Esophagus mucosa (tissue), 1 donor: Measurements from ENCODE around the gene MTERF4. TPM values are rescaled to one million over a fixed set of nuclear protein-coding genes. Genes with fewer than 3 reads are reported as not detected.

Source experiments
- ATAC-seq: fragments of 200-7000 bp; cut with Tn5 transposase; one replicate; pipeline ENCODE4 v1.9.1; 2020
- total RNA-seq: library from RNA; stranded (reverse); gene quantifications from one replicate; pipeline ENCODE4 v1.2.4, GENCODE V29; 2023
- donor health status: DM: yes; HTN: yes; CAD: no.

MTERF4 gene
- total RNA-seq, 1 donor from 2014 or later, result 23.7 TPM

GRCh38 chr2:241088376-241088775 is 13.7 kb downstream of the MTERF4 start:
- ATAC-seq, result peak; percentile 16

DNA sequence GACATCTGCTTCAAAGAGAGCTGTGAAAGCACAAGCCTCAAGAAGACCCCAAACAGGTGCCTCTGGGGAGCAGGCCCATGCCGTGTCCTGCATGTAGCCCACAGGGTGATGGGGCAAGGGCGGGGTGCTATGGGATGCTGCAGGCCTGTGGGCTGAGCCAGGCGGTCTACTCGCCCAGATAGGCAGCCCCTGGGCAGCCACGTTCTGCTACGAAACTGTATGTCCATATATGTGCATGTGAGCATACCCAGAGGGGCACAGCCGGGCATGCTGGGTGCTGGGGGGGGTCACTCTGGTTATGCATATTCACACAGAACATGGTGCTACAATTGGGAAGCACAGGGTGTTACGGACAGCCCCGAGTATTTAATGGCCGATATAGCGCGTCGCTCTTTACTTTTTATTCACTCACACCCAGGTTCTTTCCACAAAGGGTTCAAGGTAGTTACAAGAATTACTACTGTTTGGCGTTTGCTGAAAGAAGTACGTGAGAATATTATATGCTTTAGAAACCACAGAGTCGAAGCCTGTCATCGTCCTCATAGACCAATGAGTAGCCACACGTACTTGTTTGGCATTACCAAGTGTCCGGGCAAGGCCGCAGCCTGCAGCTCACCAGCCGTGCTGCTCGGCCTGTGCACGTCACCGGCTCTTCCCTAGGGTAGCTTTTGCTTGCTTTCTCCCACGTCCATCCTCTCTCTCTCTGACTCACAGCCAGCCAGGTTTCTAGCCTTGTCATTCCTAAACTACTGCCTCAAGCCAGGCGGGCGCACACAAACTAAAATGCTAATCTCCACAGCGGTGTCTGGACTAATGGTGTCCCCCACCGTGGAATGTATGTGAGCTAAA is 14.4 kb downstream of the MTERF4 start:
- no peak for ATAC-seq

GRCh38 chr2:241084856-241085444 is 17.1 kb downstream of the MTERF4 start:
- ATAC-seq, result no peak

- ATAC-seq, result no peak
Measured at GRCh38 chr2:241083091-241083415, 19.0 kb downstream of the MTERF4 start.

GRCh38 chr2:241082341-241083090 is 19.6 kb downstream of the MTERF4 start:
- no peak for ATAC-seq

DNA sequence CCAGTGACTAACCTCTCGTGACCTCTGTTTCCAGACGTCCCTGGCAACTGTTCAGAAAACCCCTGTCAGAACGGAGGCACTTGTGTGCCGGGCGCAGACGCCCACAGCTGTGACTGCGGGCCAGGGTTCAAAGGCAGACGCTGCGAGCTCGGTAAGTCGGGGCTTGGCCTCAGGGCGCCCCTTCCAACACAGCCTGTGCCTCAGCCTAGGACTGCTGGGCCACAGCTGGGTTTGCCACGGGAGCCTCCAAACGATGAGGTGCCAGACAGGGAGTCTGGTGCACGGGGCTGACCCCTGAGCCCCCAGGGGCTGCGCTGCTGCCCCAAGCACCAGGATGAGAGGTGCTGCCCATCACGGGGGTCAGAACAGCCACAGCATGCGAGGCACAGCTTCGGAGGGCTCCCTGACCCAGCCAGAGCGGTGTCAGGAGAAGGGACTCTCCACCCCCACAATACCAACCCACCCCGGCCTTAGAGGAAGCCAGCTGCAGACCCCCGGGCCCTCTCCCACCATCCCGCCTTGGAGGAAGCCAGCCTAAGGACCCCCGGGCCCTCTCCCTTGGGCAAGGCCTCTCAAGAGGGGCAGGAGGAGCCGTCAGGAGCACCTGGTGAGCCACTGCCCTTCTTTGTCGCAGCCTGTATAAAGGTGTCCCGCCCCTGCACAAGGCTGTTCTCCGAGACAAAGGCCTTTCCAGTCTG is 20.3 kb downstream of the MTERF4 start:
- peak; percentile 61 for ATAC-seq

GRCh38 chr2:241081190-241081642 is 20.9 kb downstream of the MTERF4 start:
- peak; percentile 20 for ATAC-seq

- ATAC-seq, result peak; percentile 26
Measured at GRCh38 chr2:241080405-241081189, 21.5 kb downstream of the MTERF4 start.

DNA sequence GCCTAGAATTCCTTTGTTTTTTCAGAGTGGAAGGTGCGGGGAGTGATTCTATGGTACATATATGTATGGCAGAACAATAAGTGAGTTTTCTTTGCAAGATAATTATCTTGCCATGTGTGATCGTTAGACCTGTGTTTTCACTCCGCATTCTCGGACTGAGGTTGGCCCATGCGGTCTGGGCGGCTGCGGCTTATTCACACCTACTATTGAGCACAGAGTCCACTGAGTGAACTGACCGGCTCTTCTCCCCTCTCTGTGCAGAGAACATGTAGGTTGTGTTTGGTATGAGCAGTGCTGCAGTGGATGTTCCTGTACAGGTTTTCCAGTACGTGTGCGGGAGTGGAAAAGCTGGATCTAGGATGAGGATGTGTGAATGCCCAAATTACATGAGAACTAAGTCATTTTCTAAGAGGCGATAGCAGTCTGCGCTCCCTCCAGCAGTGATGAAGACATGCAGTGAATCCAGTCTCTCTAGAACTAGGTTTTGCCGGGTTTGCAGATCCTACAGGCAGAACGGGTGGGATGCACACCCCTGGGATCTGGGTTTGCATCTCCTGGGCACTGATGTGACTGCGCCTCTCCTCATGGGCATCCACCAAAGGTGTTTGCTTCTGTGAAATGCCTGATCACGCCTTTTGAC is 27.1 kb downstream of the MTERF4 start:
- ATAC-seq, result no peak

DNA sequence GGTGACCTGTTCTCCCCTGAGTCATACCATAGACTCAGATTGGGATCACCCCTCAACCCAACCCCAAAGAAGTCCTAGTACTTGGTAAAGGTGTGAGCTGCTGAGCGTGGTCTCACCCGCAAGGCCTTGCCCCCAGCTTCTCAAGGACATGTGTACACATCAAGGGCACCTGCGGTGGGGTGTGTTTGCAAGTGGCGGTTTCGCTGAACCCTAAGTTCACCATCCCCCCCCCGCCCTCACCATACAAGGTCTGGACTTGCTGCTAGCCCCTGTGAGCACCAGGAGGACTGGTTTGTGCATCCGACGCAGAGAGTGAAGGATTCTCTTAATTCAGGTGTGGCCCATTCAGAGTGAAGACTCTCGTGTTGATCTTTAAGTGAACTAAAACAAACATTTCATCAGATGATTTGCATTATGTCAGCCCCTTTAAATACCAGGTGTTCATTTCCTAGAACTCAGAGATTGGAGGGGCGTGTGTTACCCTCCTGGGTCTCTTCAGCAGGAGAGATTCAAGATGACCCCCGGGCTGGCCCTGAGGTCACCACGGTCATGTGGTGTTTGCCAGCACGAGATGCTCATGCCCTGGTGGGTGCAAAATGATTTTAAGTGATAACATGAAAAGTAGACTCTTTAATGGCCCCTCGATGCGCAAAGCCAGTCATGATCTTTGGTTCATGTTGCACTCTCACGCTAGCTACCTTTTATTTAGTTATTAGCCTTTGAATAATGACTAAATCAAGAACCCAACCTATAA is 27.8 kb downstream of the MTERF4 start:
- ATAC-seq, result no peak

GRCh38 chr2:241073166-241074064 is 28.7 kb downstream of the MTERF4 start:
- ATAC-seq, result peak; percentile 75

DNA sequence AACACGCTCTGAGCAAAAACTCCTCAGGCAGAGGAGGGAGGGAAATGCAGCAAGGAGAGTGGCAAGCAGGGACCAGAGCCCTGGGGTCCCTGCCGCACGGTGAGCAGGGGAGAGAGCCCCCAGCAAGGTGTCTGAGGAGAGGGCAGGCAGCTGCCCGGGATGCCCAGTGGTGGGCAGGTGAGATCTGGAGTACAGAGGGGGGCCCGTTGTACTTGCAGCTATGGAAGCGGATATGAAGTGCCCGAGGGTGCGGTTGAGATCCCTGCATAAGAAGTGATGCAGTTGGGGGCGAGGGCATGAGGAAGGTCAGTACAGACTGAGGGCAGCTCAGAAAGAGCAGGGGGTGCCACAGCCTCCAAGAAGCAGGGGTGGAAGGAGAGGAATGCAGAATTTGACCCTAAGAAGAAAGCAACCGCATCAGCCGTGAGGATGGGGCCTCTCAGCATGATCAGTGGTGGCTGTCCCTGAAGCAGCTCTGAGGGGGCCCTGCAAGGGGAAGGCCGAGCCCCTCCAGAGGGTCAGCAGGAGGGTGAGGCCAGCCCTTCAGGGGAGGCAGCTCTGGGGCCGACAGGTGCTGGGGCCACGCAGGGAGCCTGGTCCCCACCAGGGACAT is 29.4 kb downstream of the MTERF4 start:
- ATAC-seq, result no peak

DNA sequence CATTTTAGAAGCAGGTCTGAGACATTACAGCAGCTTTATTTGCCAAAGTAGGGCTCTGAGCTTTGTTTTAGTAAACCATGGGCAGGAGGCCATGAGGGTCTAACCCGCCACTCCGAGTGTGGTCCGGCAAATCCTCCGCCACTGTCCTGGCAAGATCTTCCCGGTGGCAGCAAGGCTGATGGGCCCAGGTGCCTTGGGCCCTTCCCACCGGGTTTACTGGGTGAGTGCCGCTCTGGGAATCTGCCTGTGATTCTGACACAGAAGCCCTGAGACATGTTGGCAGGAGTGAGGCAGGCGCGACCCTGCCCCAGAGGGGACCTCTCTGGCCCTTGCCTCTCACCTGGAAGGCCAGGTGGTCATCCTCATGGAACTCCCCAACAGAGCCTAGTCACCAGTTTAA is 29.9 kb downstream of the MTERF4 start:
- no peak for ATAC-seq

DNA sequence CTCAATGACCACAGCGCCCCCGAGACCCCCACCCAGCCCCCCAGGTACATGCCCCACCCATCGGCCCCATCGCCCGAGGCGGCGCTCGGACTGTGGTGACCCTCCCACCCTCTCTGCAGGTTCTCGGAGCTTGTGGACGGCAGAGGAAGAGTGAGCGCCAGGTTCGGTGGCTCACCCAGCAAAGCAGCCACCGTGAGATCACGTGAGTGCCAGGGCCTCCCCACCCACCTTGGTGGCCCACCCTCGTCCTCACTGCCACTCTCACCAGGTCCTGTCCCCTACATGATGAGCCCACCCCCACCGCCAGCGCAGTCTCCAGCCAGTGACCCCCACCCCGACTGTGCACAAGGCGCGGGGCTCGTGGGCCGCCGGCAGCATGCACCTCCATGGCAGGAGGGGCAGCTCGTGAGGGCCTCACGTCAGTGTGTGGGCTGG is 30.4 kb downstream of the MTERF4 start:
- ATAC-seq, result no peak

GRCh38 chr2:241070811-241071676 is 31.0 kb downstream of the MTERF4 start:
- no peak for ATAC-seq

DNA sequence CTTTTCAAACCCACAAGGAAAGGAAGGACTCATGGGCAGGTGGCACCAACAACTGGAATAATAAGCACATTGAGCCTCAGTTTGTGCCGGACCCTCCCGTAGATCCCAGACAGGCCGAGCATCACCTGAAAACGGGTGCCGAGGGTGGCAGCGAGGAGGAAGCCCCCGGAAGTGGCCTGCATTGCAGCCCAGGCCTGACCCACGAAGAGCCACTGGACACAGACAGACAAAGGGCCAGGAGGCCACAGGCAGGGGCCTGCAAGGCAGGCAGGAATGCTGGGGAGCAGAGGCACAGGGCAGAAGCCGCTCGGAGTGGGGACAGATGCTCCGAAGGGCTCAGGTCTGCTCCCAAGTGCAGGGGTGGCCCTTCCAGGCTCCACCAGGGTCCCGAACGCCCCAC is 31.7 kb downstream of the MTERF4 start:
- ATAC-seq, result no peak

DNA sequence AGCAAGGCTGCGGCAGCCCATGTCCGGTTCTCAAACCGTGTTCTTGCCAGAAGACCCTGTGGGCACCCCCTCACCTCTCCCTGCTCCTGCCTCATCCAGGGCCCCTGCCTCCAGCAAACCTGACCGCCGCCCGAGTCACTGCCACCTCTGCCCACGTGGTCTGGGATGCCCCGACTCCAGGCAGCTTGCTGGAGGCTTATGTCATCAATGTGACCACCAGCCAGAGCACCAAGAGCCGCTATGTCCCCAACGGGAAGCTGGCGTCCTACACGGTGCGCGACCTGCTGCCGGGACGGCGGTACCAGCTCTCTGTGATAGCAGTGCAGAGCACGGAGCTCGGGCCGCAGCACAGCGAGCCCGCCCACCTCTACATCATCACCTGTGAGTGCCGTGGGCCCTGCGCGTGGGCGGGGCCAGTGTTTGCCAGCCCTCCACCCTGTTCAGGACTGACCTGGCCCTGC is 32.2 kb downstream of the MTERF4 start:
- no peak for ATAC-seq
